Measurements from ENCODE around the gene C16orf54. TPM values are rescaled to one million over a fixed set of nuclear protein-coding genes. Genes with fewer than 3 reads are reported as not detected.

Gene C16orf54
- total RNA-seq, result not detected in 2 replicates

GRCh38 chr16:29745853-29746345 lies at the start of gene C16orf54:
Gene C16orf54, minus strand, starts transcription at chr16:29745990. Its CDS starts 1,039 bp downstream, at chr16:29744951.

GRCh38 chr16:29790183-29790948 lies 44.6 kb upstream of the C16orf54 start, which contains the start of gene KIF22:
Gene KIF22, plus strand, starts transcription at chr16:29790751. Its CDS starts 9 bp downstream, at chr16:29790760.

GRCh38 chr16:29777576-29778350 lies 32.0 kb upstream of the C16orf54 start, which contains the start of gene ZG16:
Gene ZG16, plus strand, starts transcription at chr16:29778256. Its CDS starts 1,011 bp downstream, at chr16:29779267.

Other genes with a start within 250 kb of the C16orf54 start
- gene NPIPB12, start 239.6 kb downstream of the C16orf54 start, total RNA-seq, result 2.2 and 6.5 TPM in 2 replicates
- not detected in 2 replicates for gene SPN, start 82.7 kb downstream of the C16orf54 start, total RNA-seq
- 1.2 and 2.7 TPM in 2 replicates for gene QPRT, start 66.8 kb downstream of the C16orf54 start, total RNA-seq
- gene ZG16, start 32.3 kb upstream of the C16orf54 start, total RNA-seq, result not detected in 2 replicates
- gene KIF22, start 44.8 kb upstream of the C16orf54 start, total RNA-seq, result 51.3 and 68.9 TPM in 2 replicates
- gene MAZ, start 60.5 kb upstream of the C16orf54 start, total RNA-seq, result 160 and 240 TPM in 2 replicates
- not detected in 2 replicates for gene PRRT2, start 66.2 kb upstream of the C16orf54 start, total RNA-seq
- 49.9 and 54.9 TPM in 2 replicates for gene PAGR1, start 70.2 kb upstream of the C16orf54 start, total RNA-seq
- gene MVP, start 74.5 kb upstream of the C16orf54 start, total RNA-seq, result 91.0 and 99.4 TPM in 2 replicates
- 56.8 and 68.1 TPM in 2 replicates for gene CDIPT, start 117.2 kb upstream of the C16orf54 start, total RNA-seq
- gene SEZ6L2, start 153.6 kb upstream of the C16orf54 start, total RNA-seq, result 9.9 and 11.2 TPM in 2 replicates
- 5.4 and 9.3 TPM in 2 replicates for gene ASPHD1, start 154.5 kb upstream of the C16orf54 start, total RNA-seq
- gene KCTD13, start 180.2 kb upstream of the C16orf54 start, total RNA-seq, result 9.0 and 11.5 TPM in 2 replicates
- 86.8 and 109 TPM in 2 replicates for gene TMEM219, start 216.1 kb upstream of the C16orf54 start, total RNA-seq
- 37.1 and 37.2 TPM in 2 replicates for gene TAOK2, start 227.9 kb upstream of the C16orf54 start, total RNA-seq
- gene HIRIP3, start 249.6 kb upstream of the C16orf54 start, total RNA-seq, result 7.5 and 8.9 TPM in 2 replicates